Cardiac fibroblast (primary cell): Measurements from ENCODE around the gene ARMC5.
A peak's percentile ranks its signal among the peaks of the same experiment; 100 is the strongest.
"Not testable (repeated sequence)": the region's sequence is repeated elsewhere in the genome, so short reads cannot be mapped to it uniquely, and the experiment has no call there.

Source experiments
- DNase-seq, 2 donors: peaks; one replicate each; pipeline versions ENCODE4 v3.0.0 to v3.0.0-alpha.2; 2010; ENCODE audit warnings: low read depth in 2 of 2
- H3K4me3 ChIP-seq, 2 donors: replicated peaks in 1 of 2; 1 replicate in 1 of 2; 2 replicates in 1 of 2; pipeline ENCODE4 v1.5.1; 2011; ENCODE audit warnings: low read depth in 2 of 2, low read length in 2 of 2, mild to moderate bottlenecking in 2 of 2, moderate library complexity in 1 of 2
- TF ChIP-seq, protein P1 (sequence below): IDR thresholded peaks from one replicate; pipeline ENCODE4 v1.5.1; 2011; ENCODE audit warnings: low read depth, mild to moderate bottlenecking, low read length, inconsistent platforms

ARMC5 gene

DNA sequence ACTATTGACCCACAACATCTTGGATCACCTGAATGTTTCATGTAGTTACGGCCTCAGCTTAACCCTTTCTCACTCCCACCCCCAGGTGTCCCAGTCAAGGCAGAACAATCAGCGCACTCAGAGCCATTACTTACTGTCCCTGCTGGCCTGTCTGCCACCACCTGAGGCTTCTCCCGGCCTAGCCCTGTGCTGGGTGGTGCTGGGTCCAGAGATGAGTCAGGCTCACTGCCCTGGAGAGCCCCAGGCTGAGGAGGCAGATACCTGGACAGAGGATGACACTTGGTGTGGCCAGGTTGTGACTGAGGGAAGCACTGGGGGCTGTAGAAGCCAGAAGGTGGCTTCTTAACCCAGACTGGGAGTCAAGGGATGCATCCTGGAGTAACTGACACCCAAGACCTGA, 19.7 kb downstream of the ARMC5 start:
- TF ChIP-seq, protein P1, sequence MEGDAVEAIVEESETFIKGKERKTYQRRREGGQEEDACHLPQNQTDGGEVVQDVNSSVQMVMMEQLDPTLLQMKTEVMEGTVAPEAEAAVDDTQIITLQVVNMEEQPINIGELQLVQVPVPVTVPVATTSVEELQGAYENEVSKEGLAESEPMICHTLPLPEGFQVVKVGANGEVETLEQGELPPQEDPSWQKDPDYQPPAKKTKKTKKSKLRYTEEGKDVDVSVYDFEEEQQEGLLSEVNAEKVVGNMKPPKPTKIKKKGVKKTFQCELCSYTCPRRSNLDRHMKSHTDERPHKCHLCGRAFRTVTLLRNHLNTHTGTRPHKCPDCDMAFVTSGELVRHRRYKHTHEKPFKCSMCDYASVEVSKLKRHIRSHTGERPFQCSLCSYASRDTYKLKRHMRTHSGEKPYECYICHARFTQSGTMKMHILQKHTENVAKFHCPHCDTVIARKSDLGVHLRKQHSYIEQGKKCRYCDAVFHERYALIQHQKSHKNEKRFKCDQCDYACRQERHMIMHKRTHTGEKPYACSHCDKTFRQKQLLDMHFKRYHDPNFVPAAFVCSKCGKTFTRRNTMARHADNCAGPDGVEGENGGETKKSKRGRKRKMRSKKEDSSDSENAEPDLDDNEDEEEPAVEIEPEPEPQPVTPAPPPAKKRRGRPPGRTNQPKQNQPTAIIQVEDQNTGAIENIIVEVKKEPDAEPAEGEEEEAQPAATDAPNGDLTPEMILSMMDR: no peak
- DNase-seq: no peak
- no peak overlapping the region for H3K4me3 ChIP-seq

- H3K4me3 ChIP-seq: no peak overlapping the region
- TF ChIP-seq, protein P1: no peak
- no peak for DNase-seq
Observed at GRCh38 chr16:31479751-31480150, 20.4 kb downstream of the ARMC5 start.

GRCh38 chr16:31480851-31481536, 21.7 kb downstream of the ARMC5 start:
- DNase-seq: peak; percentile 27 to 51
- no peak overlapping the region for H3K4me3 ChIP-seq
- TF ChIP-seq, protein P1: no peak

DNA sequence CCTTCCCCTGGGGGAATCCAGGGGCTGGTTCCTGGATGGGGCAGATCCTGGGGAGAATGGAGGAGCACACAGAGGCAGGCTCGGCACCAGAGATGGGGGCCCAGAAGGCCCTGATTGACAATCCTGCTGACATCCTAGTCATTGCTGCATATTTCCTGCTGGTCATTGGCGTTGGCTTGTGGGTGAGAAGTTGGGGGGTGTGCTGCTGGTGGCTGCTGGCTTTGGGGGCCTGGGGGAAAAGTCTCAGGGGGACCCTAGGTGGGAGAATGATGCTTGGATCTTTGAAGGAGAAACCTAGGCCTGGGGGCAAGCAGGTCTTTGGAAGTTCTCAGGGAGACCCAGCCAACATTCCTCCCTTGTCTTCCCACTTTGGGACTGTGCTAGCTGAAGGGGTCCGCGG, 23.8 kb downstream of the ARMC5 start, which contains the start of gene SLC5A2:
Gene SLC5A2, plus strand, starts transcription at position 43 of the 400 bp plus-strand sequence. Its CDS starts 14 bp downstream, at position 57.
- TF ChIP-seq, protein P1: no peak
- DNase-seq: no peak
- no peak within 1 kb of the TSS for H3K4me3 ChIP-seq

- DNase-seq, H3K4me3 ChIP-seq: not testable (repeated sequence)
Observed at GRCh38 chr16:31484048-31484447, 24.7 kb downstream of the ARMC5 start.

DNA sequence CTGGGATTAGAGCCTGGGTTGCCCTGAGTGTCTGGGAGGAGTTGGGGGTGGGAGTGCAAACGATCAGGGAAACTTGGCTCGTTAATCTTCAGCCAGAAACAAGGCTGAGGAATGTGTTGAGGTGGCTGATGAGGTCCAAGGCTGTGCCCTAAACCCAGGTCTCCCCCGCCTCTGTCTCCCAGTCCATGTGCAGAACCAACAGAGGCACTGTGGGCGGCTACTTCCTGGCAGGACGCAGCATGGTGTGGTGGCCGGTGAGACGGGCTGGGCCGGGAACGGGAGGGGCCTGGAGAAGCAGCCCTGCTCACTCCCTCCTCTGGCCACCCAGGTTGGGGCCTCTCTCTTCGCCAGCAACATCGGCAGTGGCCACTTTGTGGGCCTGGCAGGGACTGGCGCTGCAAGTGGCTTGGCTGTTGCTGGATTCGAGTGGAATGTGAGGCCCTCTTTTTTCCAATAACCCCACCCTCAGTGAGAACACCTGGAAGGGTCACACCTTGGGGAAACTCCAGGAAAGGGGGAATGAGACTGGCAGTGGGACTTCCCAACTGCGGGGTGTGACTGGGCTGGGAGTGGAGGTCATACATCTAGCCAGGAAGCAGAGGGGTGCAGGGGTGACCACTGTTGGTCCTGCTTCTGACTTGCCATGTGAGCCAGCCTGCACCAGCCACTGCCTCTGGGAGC, 25.3 kb downstream of the ARMC5 start:
- no peak overlapping the region for H3K4me3 ChIP-seq
- DNase-seq: peak in 1 of 2 donors; percentile 26
- TF ChIP-seq, protein P1: no peak

- H3K4me3 ChIP-seq: no peak overlapping the region
- TF ChIP-seq, protein P1: no peak
Observed at GRCh38 chr16:31485571-31485970, 26.3 kb downstream of the ARMC5 start.

More at GRCh38 chr16:31485571-31485970, 26.3 kb downstream of the ARMC5 start:
- no peak for DNase-seq
